Motor neuron (in vitro differentiated cells): ENCODE measurements around the gene COBLL1. TPM values are rescaled to one million over a fixed set of nuclear protein-coding genes. Genes with fewer than 3 reads are reported as not detected.
A peak's percentile ranks its signal among the peaks of the same experiment; 100 is the strongest.

ENCODE experiments used
- ATAC-seq, 8 experiments: fragments of 200-7000 bp; cut with Tn5 transposase; replicated peaks in 6 of 8; 2 replicates each; pipeline ENCODE4 v1.8.0; 2021; ENCODE audit warnings: mild to moderate bottlenecking in 8 of 8, moderate library complexity in 8 of 8
- H3K27ac ChIP-seq, 2 donors: fragments of 250-450 bp; sonication (Bioruptor Pico); 2 replicates each; pipeline ENCODE4 v1.9.0; 2021; ENCODE audit warnings: antibody characterized with exemption in 2 of 2, mild to moderate bottlenecking in 2 of 2, moderate library complexity in 1 of 2
- H3K4me1 ChIP-seq, 2 donors: fragments of 250-450 bp; sonication (Bioruptor Pico); replicated peaks in 1 of 2; 2 replicates each; pipeline ENCODE4 v1.6.1; 2021; ENCODE audit warnings: antibody characterized with exemption in 2 of 2, mild to moderate bottlenecking in 2 of 2, moderate library complexity in 1 of 2
- H3K4me3 ChIP-seq, 5 donors: fragments of 250-450 bp; sonication (Bioruptor Pico); 2 replicates each; pipeline ENCODE4 v1.9.0; 2021; ENCODE audit warnings: antibody characterized with exemption in 5 of 5, mild to moderate bottlenecking in 5 of 5, moderate library complexity in 4 of 5
- WGBS, 10 experiments: fragments of 450-650 bp; shearing (Covaris generic); methylation state at CpG; one replicate each; pipeline ENCODE4 v1.0.0; 2022; 5-methylcytosine and 5-hydroxymethylcytosine counted together
- in situ Hi-C, 9 experiments: fragments of 400-800 bp; cut with MboI; loops; one replicate each; pipeline ENCODE4 v1.15.0; 2021; ENCODE audit warnings: low sequenced_read_pairs in 9 of 9, low pct_unique_long_range_greater_than_20kb in 2 of 9; ENCODE audit not compliant: unreplicated experiment in 9 of 9
- total RNA-seq, 8 experiments: library from RNA; unstranded; fragments of 300-600 nt; gene quantifications; 2 replicates each; pipeline versions ENCODE4 v1.2.3 to v1.2.4, GENCODE V29; 2022

COBLL1 gene
- total RNA-seq, 8 experiments from 2014 or later, result 0.65 to 50.6 (median 8.1) TPM

GRCh38 chr2:164826293-164827243, 15.1 kb downstream of the COBLL1 start:
- Histone ChIP-seq H3K27ac (no peak overlapping the region), H3K4me3 (no peak overlapping the region), H3K4me1 (no peaks in the 10 kb centered on the region)
- in situ Hi-C loops, result no loop called here
- ATAC-seq, result peak in 3 of 8 experiments; percentile 43 to 53 (median 44)
- WGBS, 10 experiments, result 60 to 95% (median 81%) methylated on average over 1 to 8 of the region's 8 CpGs

- in situ Hi-C loops, result no loop called here
- Histone ChIP-seq H3K4me1 (no peaks in the 10 kb centered on the region), H3K4me3 (no peak overlapping the region), H3K27ac (no peak overlapping the region)
- peak in 3 of 8 experiments; percentile 29 to 55 (median 51) for ATAC-seq
Measured at GRCh38 chr2:164824872-164825271, 16.8 kb downstream of the COBLL1 start.

GRCh38 chr2:164823126-164823525, 18.5 kb downstream of the COBLL1 start:
- 87 to 100% (median 95%) methylated on average over 2 to 5 of the region's 5 CpGs for WGBS, 10 experiments
- in situ Hi-C loops, result no loop called here
- ATAC-seq, result no peak
- H3K4me3 ChIP-seq, result no peak overlapping the region
- no peaks in the 10 kb centered on the region for H3K4me1 ChIP-seq
- H3K27ac ChIP-seq, result no peak overlapping the region

GRCh38 chr2:164821338-164821737, 20.3 kb downstream of the COBLL1 start:
- in situ Hi-C loops, result no loop called here
- 17 to 100% (median 85%) methylated on average over 1 to 4 of the region's 4 CpGs; no CpG with 5 or more reads in 1 of the 10 experiments for WGBS, 10 experiments
- H3K4me3 ChIP-seq, result no peak overlapping the region
- H3K4me1 ChIP-seq, result no peaks in the 10 kb centered on the region
- ATAC-seq, result no peak
- no peak overlapping the region for H3K27ac ChIP-seq

- no peaks in the 10 kb centered on the region for H3K4me1 ChIP-seq
- in situ Hi-C loops, result no loop called here
- no peak overlapping the region for H3K27ac ChIP-seq
- no peak for ATAC-seq
- H3K4me3 ChIP-seq, result no peak overlapping the region
- 85 to 97% (median 94%) methylated on average over 4 to 11 of the region's 14 CpGs; no CpG with 5 or more reads in 2 of the 10 experiments for WGBS, 10 experiments
Measured at GRCh38 chr2:164818149-164819136, 23.2 kb downstream of the COBLL1 start.

GRCh38 chr2:164816900-164817299, 24.7 kb downstream of the COBLL1 start:
- in situ Hi-C loops, result no loop called here

GRCh38 chr2:164816046-164816445, 25.6 kb downstream of the COBLL1 start:
- in situ Hi-C loops, result no loop called here
- Histone ChIP-seq H3K4me3 (no peak overlapping the region), H3K27ac (no peak overlapping the region), H3K4me1 (no peaks in the 10 kb centered on the region)
- ATAC-seq, result no peak
- WGBS, 10 experiments, result 33 to 93% (median 67%) methylated on average over 1 to 2 of the region's 2 CpGs; no CpG with 5 or more reads in 1 of the 10 experiments

More at GRCh38 chr2:164816900-164817299, 24.7 kb downstream of the COBLL1 start:
- Histone ChIP-seq H3K4me3 (no peak overlapping the region), H3K27ac (no peak overlapping the region), H3K4me1 (no peaks in the 10 kb centered on the region)
- ATAC-seq, result no peak

- WGBS, 10 experiments, result 75 to 100% (median 97%) methylated on average over 1 to 2 of the region's 3 CpGs; no CpG with 5 or more reads in 2 of the 10 experiments
- no peak for ATAC-seq
- in situ Hi-C loops, result no loop called here
- Histone ChIP-seq H3K4me3 (no peak overlapping the region), H3K27ac (no peak overlapping the region), H3K4me1 (no peaks in the 10 kb centered on the region)
Measured at GRCh38 chr2:164815071-164815793, 26.4 kb downstream of the COBLL1 start.

GRCh38 chr2:164813535-164813934, 28.1 kb downstream of the COBLL1 start:
- Histone ChIP-seq H3K4me1 (peaks cover 0 to 4% of the 10 kb centered on the region in 2 donors), H3K27ac (no peak overlapping the region), H3K4me3 (no peak overlapping the region)
- ATAC-seq, result no peak
- in situ Hi-C loops, result no loop called here

GRCh38 chr2:164812378-164812777, 29.2 kb downstream of the COBLL1 start:
- H3K4me1 ChIP-seq, result peaks cover 0 to 5% of the 10 kb centered on the region in 2 donors
- in situ Hi-C loops, result no loop called here
- no peak overlapping the region for H3K4me3 ChIP-seq
- WGBS, 10 experiments, result 71 to 100% (median 100%) methylated on average over 1 of the region's 1 CpG
- ATAC-seq, result no peak
- no peak overlapping the region for H3K27ac ChIP-seq

- in situ Hi-C loops, result no loop called here
Measured at GRCh38 chr2:164811819-164812218, 29.8 kb downstream of the COBLL1 start.

GRCh38 chr2:164810843-164811242, 30.8 kb downstream of the COBLL1 start:
- no peak for ATAC-seq

More at GRCh38 chr2:164811819-164812218, 29.8 kb downstream of the COBLL1 start:
- H3K27ac ChIP-seq, result no peak overlapping the region
- no peak overlapping the region for H3K4me3 ChIP-seq
- no peak for ATAC-seq
- peaks cover 0 to 5% of the 10 kb centered on the region in 2 donors for H3K4me1 ChIP-seq
- WGBS, 10 experiments, result 80 to 100% (median 100%) methylated on average over 1 to 2 of the region's 2 CpGs; no CpG with 5 or more reads in 1 of the 10 experiments

More at GRCh38 chr2:164810843-164811242, 30.8 kb downstream of the COBLL1 start:
- in situ Hi-C loops, result no loop called here
- no peak overlapping the region for H3K27ac ChIP-seq
- peaks cover 0 to 5% of the 10 kb centered on the region in 2 donors for H3K4me1 ChIP-seq
- H3K4me3 ChIP-seq, result no peak overlapping the region
